Measurements from ENCODE around the gene ZNF234.
"Not testable (repeated sequence)": the region's sequence is repeated elsewhere in the genome, so short reads cannot be mapped to it uniquely, and the experiment has no call there.

ZNF234 gene

GRCh38 chr19:44180968-44181367, 39.6 kb downstream of the ZNF234 start:
- DNase-seq (ENCODE audit: low read depth in 2 of 2) = no peak

- DNase-seq (ENCODE audit: low read depth in 2 of 2) = no peak
Observed at GRCh38 chr19:44182145-44182544, 40.8 kb downstream of the ZNF234 start.

GRCh38 chr19:44190020-44190419, 48.7 kb downstream of the ZNF234 start:
- DNase-seq (ENCODE audit: low read depth in 2 of 2) = no peak

GRCh38 chr19:44192127-44192526, 50.8 kb downstream of the ZNF234 start:
- DNase-seq (ENCODE audit: low read depth in 2 of 2) = no peak

GRCh38 chr19:44196772-44197171, 55.4 kb downstream of the ZNF234 start:
- DNase-seq (ENCODE audit: low read depth in 2 of 2) = no peak

- no peak for DNase-seq (ENCODE audit: low read depth in 2 of 2)
Observed at GRCh38 chr19:44202470-44202869, 61.1 kb downstream of the ZNF234 start.

- DNase-seq (ENCODE audit: low read depth in 2 of 2) = no peak
Observed at GRCh38 chr19:44202974-44203373, 61.6 kb downstream of the ZNF234 start.

GRCh38 chr19:44203877-44204276, 62.5 kb downstream of the ZNF234 start:
- not testable (repeated sequence) for DNase-seq (ENCODE audit: low read depth in 2 of 2)

GRCh38 chr19:44204772-44205171, 63.4 kb downstream of the ZNF234 start:
- no peak for DNase-seq (ENCODE audit: low read depth in 2 of 2)

GRCh38 chr19:44207126-44207803, 65.9 kb downstream of the ZNF234 start:
- DNase-seq (ENCODE audit: low read depth in 2 of 2) = peak; percentile 63 to 76

All from stimulated activated CD4-positive, alpha-beta T cell treated with anti-CD3 and anti-CD28 coated beads, Interleukin-4, amount 100 ng/mL, for 48 hours (primary cell).